HG03432 (cell line): ENCODE data around the gene SSBP3.
"Not testable (repeated sequence)": the region's sequence is repeated elsewhere in the genome, so short reads cannot be mapped to it uniquely, and the experiment has no call there.

Experiments used
- ATAC-seq: cut with Tn5 transposase; IDR thresholded peaks from one replicate; pipeline ENCODE4 v1.9.1; 2021; ENCODE audit warnings: mild to moderate bottlenecking, moderate library complexity; ENCODE audit not compliant: unreplicated experiment

Gene SSBP3

DNA sequence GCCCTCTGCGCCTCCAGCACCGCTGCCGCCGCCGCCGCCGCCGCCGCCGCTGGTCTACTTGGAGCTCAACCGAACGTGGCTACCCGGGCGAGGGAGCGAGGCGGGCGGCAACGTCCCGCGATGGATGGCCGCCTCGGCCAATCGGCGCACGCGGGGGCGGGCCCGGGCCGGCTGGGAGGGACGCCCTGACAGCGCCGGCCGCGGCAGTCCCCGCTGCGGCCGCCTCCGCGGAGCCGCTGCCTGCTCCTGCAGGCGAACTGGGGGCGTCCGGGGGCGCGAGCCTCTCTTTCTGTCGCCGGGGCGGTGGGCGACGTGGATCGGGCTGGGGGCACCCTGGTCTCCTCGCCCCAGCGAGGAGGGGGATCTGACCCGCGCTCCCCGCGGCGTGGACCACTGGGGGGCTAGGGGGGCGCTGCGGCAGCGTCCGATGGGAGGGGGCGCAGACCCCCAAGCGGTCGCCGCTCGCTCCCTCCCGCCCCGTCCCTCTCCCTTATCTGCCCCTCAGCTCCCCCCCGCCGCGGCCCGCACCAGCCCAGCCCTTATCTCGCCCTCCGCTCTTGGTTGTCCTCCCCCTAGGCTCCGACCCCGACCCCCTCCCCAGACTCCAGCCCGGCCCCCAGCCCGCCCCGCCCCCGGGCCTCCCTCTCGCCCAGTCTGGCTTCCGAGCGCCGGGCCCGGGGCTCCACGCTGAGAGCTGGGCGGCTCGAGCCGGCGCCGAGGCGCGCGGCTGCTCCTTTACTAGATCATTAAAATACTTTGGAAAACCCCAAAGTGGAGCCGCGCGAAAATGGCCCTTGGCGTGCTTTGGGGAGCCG, at the start of gene SSBP3:
Gene SSBP3, minus strand, starts transcription at position 56 of the 815 bp plus-strand sequence.
- ATAC-seq, result peak; percentile 85

DNA sequence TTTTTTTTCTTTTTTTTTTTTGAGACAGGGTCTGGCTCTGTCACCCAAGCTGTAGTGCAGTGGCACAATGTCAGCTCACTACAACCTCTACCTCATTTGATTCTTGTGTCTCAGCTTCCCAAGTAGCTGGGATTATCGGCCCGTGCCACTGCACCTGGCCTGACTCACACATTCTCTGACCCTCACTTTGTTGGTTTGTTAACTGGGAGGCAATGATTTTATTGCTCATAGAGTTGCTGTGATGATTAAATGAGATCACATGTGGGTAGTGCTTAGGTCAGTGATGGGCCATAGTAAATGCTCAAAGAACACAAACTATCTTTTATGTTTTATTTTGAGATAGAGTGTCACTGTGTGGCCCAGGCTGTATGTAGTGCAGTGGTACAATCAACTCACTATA, 47.3 kb upstream of the SSBP3 start:
- ATAC-seq, result no peak

DNA sequence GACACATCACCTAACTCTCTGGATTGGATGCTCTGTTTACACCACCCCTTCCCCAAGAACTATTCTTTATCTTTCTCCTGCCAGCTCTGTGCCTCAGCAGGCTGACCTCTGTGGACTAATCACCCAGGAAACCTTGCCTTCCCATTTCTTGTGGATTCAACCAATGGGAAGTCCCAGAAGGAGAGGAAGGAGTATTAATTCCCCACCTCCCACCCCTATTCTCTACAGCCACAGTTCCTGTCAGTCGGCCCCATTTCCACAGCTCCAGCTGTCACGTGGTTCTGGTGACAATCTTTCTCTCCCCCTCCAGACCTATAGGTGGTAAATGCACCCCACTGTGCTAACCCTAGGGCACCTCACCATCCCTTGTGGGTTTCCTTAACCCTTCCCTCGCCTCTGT, 46.8 kb upstream of the SSBP3 start:
- no peak for ATAC-seq

DNA sequence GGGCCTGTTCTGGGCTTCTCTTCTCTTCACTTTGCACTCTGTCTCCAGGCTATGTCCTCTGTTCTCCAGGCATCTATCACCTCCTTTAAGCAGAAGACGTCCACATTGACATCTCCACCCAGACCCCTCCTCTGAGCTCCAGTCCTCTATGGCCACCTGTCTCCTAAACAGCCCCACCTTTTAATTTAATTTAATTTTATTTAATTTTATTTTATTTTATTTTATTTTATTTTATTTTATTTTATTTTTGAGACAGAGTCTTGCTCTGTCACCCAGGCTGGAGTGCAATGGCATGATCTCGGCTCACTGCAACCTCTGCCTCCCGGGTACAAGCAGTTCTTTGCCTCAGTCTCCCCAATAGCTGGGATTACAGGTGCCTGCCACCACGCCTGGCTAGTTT, 43.2 kb upstream of the SSBP3 start:
- not testable (repeated sequence) for ATAC-seq

DNA sequence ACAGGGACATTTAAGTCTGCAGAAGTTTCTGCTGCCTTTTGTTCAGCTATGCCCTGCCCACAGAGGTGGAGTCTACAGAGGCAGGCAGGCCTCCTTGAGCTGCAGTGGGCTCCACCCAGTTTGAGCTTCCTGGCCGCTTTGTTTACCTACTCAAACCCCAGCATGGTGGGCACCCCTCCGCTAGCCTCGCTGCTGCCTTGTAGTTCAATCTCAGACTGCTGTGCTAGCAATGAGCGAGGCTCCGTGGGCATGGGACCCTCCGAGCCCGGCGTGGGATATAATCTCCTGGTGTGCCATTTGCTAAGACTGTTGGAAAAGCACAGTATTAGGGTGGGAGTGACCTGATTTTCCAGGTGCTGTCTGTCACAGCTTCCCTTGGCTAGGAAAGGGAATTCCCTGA, 42.6 kb upstream of the SSBP3 start:
- ATAC-seq, result not testable (repeated sequence)

DNA sequence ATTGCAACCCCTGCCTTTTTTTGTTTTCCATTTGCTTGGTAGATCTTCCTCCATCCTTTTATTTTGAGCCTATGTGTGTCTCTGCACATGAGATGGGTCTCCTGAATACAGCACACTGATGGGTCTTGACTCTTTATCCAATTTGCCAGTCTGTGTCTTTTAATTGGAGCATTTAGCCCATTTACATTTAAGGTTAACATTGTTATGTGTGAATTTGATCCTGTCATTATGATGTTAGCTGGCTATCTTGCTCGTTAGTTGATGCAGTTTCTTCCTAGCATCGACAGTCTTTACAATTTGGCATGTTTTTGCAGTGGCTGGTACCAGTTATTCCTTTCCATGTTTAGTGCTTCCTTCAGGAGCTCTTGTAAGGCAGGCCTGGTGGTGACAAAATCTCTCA, 40.9 kb upstream of the SSBP3 start:
- not testable (repeated sequence) for ATAC-seq

DNA sequence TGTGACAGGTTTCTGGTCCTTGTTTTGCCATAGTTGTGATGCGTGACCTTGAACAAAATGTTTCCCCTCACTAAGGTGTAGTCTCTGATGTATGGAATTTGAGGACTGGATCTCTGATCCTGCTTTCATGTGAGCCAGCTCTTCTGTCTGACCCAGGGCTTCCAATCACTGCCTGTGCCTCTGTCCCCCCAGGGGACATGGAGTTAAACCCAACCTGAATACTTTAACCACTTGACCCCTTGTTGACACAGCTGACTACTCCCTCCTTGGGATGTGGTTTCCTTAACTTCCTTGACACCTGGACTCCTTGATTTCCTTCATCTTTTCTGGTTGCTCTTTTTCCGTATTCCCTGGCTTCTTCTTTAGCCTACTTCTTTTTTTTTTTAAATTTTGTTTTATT, 36.0 kb upstream of the SSBP3 start:
- ATAC-seq, result no peak

DNA sequence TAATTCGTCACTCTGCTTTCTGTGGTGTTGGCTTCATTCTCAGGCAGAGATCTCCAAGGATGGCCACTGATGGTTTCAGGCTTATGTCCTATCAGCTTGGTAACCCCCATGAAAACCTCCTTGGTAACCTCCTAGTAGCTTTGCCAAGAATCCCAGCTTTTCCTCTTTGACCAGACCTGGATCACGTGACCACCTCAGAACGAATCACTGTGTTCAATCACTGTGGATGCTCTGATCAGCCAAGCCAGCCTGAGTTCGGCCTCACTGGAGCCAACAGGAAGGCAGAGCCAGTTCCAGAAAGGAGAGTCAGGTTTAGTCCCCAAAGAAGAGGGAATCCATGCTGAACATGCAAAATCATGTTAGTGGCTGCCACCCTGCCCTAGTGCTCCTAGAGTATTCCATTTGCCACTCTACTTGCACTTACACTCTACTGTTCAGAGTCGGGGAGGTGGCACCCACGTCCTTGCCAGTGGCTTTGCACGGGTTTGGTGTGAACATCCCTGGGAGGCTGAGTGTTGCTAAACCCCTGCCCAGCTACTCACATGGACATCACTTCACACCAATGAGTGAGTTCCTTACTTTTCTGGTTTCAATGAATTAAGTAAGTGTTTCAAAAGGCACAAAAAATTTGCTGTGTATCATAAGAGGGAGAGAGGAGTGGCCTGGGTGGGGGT, 33.5 kb upstream of the SSBP3 start:
- ATAC-seq, result no peak

DNA sequence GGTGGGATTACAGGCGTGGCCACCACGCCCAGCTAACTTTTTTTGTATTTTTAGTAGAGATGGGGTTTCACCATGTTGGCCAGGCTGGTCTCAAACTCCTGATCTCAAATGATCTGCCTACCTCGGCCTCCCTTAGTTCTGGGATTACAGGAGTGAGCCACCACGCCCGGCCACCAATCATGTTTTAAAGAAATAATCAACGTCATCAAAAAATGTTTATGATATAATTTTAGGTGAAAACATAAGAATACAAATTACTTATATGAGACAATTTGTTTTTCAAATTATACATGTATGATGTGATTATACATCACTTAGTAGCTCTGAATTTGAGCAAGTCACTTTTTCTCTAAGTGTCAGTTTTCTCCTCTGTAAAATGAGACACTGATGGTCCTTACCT, 31.6 kb upstream of the SSBP3 start:
- no peak for ATAC-seq

DNA sequence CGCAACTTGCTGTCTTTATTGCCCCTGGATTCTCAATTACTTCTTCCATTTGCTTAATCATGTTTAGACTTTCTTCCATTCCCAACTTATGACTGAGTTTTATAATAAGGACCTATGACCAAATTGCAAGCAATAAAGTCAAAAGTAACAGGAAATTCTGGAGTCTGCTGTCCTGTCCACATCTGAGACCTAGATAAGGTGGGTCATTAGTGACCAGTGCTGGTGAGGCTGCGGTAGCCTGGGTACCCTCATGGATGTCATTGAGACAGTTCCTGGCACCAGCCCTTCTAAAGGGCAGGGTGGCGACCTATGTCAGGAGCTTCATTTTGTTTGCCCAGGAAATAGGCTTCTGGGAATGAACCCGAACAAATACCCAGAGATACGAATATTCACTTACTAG, 30.6 kb upstream of the SSBP3 start:
- ATAC-seq, result no peak

DNA sequence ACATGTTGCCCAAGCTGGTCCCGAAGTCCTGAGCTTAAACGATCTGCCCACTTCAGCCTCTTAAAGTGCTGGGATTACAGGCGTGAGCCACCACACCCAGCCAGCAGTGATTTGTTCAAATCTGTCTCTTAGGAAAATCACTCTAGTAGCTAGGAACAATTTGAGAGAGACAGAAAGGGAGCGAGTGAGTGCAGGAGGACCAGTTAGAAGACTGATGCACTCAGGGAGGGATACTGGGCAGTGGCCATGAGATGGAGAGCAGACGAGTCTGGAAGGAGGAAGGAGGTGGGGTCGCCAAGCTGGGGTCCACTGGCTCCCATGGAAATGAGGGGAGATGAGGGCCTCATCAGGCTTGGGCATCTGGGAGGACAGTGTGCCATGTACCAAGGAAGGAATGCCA, 23.6 kb upstream of the SSBP3 start:
- ATAC-seq, result no peak

DNA sequence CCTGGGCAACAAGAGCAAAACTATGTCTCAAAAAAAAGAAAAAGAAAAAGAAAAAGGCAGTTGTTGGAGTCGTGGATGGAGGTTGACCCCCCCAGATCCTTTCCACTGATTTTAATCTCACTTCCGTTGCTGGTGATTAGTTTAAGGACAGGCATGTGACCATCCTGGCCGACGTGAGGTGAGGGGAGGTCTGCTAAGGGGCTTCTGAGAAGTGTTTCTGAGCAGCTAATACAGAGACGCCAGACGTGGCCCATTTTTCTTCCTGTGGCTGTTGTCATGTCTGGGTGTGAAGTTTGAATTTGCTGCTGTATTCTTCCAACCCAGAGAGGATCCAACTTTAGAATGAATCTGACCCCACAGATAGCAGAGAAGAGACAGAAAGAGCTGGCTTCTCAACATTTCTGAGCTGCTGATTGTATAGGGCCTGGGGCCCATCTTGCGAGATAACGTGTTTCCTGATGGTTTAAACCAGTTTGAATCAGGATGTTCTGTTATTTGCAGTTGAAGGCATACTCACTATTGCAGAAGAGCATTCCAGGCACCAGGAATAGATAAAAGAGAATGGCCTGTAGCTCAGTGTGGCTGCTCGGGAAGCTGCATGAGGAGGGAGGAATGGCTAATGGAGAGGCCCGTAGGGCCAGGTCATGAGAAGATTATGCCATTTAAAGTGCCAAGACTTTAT, 22.8 kb upstream of the SSBP3 start:
- no peak for ATAC-seq

DNA sequence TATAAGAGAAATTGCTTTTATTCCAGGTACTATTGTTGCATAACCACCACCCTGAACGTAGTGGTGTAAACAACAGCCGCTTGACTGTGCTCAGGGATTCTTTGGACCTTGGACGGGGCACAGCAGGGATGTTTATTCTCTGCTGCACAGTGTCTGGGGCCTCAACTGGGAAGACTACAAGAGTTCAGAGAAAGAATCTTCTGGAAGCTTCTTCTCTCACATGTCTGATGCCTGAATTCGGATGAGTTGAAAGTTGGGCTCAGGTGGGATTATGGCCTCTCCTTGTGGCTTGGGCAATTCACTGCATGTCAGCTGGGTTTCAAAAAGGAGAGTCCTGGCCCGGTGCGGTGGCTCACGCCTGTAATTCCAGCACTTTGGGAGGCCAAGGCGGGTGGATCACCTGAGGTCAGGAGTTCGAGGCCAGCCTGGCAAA, 19.0 kb upstream of the SSBP3 start:
- ATAC-seq, result no peak

DNA sequence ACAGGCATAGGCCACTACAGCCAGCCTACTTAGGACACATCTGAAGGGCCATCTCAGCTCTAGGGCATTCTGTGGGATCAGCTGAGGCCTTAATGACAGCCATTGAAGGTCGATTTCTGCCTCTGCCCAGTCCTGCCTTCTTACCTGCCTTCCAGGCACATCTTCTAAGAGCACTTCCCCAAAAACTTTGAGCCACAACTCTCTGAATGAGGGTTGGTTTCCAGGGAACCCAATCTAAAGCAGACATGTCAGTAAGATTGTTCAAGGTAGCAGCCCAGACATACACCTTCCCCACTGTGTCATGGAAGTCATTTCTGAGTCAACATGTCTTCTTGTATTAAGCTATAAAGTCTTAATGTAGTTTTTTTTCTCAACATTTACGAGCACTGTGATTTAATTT, 18.2 kb upstream of the SSBP3 start:
- no peak for ATAC-seq

DNA sequence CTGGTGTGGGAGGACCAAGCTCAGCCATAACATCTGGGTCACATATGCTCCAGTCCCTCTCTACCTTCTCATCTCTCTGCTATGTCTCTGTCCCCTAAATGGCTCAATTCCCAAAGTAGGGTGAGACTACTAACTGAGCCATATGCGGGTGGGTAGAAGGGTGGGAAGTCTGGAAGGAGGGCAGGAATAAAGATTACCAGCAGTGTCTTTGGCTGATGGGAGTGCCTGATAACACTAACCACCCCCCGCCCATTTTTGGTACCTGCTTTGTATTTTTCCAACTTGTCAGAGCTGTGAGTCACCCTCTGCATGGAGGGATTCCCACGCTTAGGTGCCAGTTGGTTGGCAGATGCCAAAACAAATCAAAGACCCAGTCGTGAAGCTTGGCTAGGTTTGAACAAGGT, 14.9 kb upstream of the SSBP3 start:
- ATAC-seq, result no peak

DNA sequence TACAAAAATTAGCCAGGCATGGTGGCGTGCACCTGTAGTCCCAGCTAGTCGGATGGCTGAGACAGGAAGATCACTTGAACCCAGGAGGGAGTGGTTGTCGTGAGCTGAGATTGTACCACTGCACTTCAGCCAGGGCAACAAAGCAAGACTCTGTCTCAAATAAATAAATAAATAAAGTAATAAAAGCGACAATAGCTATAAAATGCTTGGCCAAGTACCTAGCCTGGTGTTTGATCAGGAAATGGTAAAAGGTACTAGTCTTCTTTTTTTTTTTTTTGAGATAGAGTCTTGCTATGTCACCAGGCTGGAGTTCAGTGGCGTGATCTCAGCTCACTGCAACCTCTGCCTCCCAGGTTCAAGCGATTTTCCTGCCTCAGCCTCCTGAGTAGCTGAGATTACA, 12.4 kb upstream of the SSBP3 start:
- not testable (repeated sequence) for ATAC-seq

DNA sequence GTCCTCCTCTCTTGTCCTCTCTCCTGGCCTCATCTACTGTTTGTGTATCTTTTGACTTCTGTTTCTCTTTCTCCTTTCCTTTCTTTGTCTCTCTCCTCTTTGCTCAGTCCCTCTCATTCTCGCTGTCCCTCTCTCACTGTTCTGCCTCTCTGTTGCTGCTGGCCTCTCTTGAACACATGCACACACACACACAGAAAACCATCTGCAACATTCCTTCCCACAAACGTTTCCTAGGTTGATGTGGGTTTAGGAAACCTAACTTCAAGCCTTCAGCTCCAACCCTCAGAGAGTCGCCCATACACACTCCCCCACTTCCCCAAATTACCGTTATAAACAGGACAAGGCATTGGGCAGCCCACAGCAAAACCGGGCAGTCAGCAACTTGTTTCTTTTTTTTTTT, 10.9 kb upstream of the SSBP3 start:
- ATAC-seq, result no peak

DNA sequence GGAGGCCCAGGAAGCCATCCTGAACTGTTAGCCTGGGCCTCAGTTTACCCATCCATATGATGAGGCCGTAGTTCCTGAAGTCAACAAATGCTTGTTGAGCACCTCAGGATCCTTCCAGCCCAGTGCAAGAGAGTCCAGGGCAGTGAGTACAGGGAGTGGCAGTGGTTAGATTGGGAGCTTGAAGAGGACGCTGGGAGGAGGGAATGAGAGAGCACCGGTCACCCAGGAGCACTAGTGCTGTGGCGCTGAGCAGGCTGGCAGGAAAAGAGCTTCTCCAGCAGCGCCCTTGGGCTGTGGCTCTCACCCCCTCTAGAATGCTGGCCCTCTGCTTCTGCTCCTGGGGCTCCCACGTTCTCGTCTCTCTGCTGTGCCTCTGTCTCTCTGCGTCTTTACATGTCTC, 10.2 kb upstream of the SSBP3 start:
- ATAC-seq, result no peak

DNA sequence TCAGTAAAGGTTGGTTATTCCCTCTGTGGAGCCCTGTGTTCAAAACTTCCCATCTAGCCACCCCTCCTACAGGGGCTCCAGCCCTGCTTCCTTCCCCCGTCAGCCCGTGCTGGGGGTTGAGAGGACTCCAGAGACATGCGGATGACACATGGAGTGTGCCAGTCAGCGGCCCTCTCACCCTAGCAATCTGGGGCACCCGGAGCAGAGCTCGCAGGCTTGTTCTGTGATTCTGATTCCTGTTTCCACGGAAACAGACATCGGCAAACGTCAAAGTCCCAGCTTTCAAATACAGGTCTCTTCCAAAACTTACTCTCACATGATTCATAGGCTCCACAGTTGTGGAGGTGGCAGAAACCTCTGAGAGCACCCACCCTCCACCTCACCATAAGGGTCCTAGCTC, 9.8 kb upstream of the SSBP3 start:
- no peak for ATAC-seq

DNA sequence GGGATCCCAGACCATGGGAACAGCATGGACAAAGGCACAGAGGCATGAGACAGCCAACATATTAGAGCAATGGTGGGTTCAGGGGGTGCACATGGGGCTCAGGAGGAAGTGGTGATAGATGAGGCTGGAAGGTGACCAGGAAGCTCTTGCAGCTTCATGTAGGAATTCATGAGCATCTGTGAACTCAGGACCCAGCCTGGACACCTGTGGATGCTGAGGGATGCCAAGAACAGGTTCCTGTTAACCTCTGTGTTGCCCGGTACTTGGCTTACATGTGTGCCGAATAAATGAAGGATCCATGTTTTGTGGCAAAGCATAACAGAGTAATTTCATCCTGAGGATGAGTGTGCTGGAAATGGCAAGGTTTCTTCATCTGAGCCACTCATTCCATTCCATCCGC, 9.3 kb upstream of the SSBP3 start:
- ATAC-seq, result no peak

DNA sequence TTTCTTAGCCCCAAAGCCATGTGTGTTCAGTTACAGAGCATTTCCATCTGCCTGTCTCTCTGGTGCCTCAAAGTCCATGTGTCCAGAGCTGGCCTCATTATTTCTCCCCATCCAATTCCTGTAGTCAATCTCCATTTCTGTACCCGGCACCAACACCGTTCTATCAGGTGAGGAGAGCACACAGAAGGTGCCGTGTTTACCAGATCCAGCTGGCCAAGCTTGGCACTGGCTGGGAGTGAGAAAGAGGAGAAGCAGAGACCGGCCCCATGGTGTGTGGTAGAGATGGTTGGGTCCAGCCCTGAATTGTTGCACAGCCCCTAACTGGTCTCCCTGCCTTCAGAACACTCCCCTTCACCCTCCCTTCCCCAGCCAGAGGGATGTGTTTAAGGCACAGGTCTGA, 7.5 kb upstream of the SSBP3 start:
- no peak for ATAC-seq

DNA sequence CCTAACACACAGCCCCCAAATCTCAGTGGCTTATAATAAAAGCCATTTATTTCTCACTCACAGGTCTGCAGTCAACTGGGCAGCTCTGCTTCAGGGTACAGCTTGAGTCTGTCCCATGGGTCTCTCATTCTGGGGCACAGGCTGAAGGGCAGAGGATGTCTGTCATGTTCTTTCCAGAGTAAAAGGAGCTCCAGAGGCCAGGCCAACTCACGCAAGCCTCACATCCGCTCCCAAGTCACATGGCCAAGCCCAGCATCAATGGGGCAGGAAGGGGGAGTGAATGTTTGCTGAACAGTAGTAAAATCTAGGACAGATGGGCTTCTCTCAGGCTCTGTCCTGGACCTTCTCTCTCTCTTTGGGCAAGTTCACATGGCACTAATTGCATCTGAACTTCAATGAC, 7.1 kb upstream of the SSBP3 start:
- no peak for ATAC-seq
